ENCODE measurements around the gene ZDHHC18. TPM values are rescaled to one million over a fixed set of nuclear protein-coding genes. Genes with fewer than 3 reads are reported as not detected.

Gene ZDHHC18
- total and polyA plus RNA-seq, 2 donors (not counting 1 experiment from before 2014, with no cell fraction given), result 6.3 to 16.9 TPM

- H2AFZ ChIP-seq (ENCODE audit: low read length), result no peak overlapping the region
- H3K9me3 ChIP-seq (ENCODE audit: control insufficient read depth, insufficient read depth, low read depth, low read length), result no peaks in the 10 kb centered on the region
- no peak for DNase-seq (ENCODE audit: low read depth in 2 of 2)
- no peaks in the 10 kb centered on the region for H3K4me1 ChIP-seq (ENCODE audit: control insufficient read depth, extremely low read depth, insufficient read depth, low read length)
- no peak overlapping the region for H3K27ac ChIP-seq (ENCODE audit: insufficient read depth, low read length)
- no peak overlapping the region for H3K9ac ChIP-seq (ENCODE audit: insufficient read depth, low read length)
- H4K20me1 ChIP-seq (ENCODE audit: control insufficient read depth, extremely low read depth, insufficient read depth, low read length), result no peaks in the 10 kb centered on the region
- H3K36me3 ChIP-seq (ENCODE audit: control insufficient read depth, insufficient read depth, low read length), result peaks cover 21% of the 10 kb centered on the region
- no peaks in the 10 kb centered on the region for H3K79me2 ChIP-seq (ENCODE audit: control insufficient read depth, insufficient read depth, low read length)
- no peak overlapping the region for H3K4me2 ChIP-seq (ENCODE audit: extremely low read depth, insufficient read depth, low read length)
- no peak for TF ChIP-seq EZH2 (IDR thresholded peaks at IDR 0.05; ENCODE audit: low read length, missing control alignments)
- no peak for TF ChIP-seq CTCF (conservative IDR thresholded peaks at IDR 0.05 in 1 of 2, IDR thresholded peaks at IDR 0.05 in 1 of 2; ENCODE audit: low read depth in 1 of 2, low read length in 2 of 2)
- no peaks in the 10 kb centered on the region for H3K27me3 ChIP-seq (ENCODE audit: control insufficient read depth, insufficient read depth, low read length)
- H3K4me3 ChIP-seq (replicated peaks in 1 of 4; ENCODE audit: control extremely low read depth in 1 of 4, insufficient read depth in 1 of 4, low read depth in 3 of 4, low read length in 4 of 4), result no peak overlapping the region
These were observed 56.4 kb downstream of the ZDHHC18 start for GRCh38 chr1:26882696-26883463.

DNA sequence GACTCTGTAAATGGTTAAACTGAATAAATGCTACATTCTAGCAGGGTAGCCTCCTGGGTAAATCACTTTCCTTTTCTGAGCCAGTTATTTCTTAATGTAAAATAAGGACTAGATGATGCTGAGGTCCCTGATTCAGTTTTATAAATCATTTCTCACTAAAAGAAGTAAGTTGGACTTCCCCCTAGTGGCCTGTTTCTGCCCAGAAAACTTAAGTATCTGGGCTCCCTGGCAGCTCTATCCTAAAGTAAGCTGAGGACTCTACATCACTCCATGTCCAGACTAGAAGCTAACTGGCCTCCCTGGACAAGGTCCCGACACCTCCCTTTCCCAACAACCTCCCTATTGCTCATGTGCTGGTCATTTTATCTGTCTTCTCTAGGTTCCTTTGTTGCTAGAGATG, 60.6 kb downstream of the ZDHHC18 start:
- peaks cover 17% of the 10 kb centered on the region for H3K36me3 ChIP-seq (ENCODE audit: control insufficient read depth, insufficient read depth, low read length)
- H3K4me2 ChIP-seq (ENCODE audit: extremely low read depth, insufficient read depth, low read length), result no peak overlapping the region
- H3K79me2 ChIP-seq (ENCODE audit: control insufficient read depth, insufficient read depth, low read length), result peaks cover 18% of the 10 kb centered on the region
- H3K9ac ChIP-seq (ENCODE audit: insufficient read depth, low read length), result no peak overlapping the region
- DNase-seq (ENCODE audit: low read depth in 2 of 2), result peak; percentile 43 to 51
- no peaks in the 10 kb centered on the region for H3K9me3 ChIP-seq (ENCODE audit: control insufficient read depth, insufficient read depth, low read depth, low read length)
- TF ChIP-seq CTCF (conservative IDR thresholded peaks at IDR 0.05 in 1 of 2, IDR thresholded peaks at IDR 0.05 in 1 of 2; ENCODE audit: low read depth in 1 of 2, low read length in 2 of 2), result peak; percentile 44 to 54
- TF ChIP-seq EZH2 (IDR thresholded peaks at IDR 0.05; ENCODE audit: low read length, missing control alignments), result no peak
- no peak overlapping the region for H3K4me3 ChIP-seq (replicated peaks in 1 of 4; ENCODE audit: control extremely low read depth in 1 of 4, insufficient read depth in 1 of 4, low read depth in 3 of 4, low read length in 4 of 4)
- peaks cover 10% of the 10 kb centered on the region for H3K4me1 ChIP-seq (ENCODE audit: control insufficient read depth, extremely low read depth, insufficient read depth, low read length)
- H3K27me3 ChIP-seq (ENCODE audit: control insufficient read depth, insufficient read depth, low read length), result no peaks in the 10 kb centered on the region
- H4K20me1 ChIP-seq (ENCODE audit: control insufficient read depth, extremely low read depth, insufficient read depth, low read length), result no peaks in the 10 kb centered on the region
- H2AFZ ChIP-seq (ENCODE audit: low read length), result no peak overlapping the region
- no peak overlapping the region for H3K27ac ChIP-seq (ENCODE audit: insufficient read depth, low read length)

DNA sequence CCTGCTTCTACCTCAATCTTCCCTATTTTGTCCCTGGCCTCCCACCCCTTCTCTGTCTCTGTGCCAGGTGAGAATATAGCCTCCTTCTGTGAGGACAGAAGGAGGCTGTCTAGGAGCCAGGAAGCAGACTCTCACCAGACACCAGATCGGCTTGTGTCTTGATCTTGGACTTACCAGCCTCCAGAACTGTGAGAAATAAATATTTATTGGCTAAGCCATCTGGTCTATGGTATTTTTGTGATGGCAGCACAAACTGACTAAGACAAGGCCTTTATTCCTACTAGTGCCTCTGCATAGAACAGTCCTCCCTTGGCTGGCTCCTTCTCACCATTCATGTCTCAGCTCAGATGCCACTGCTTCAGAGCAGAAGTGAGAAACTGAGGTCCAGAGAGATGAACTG, 61.7 kb downstream of the ZDHHC18 start:
- Histone ChIP-seq H4K20me1 (ENCODE audit: control insufficient read depth, extremely low read depth, insufficient read depth, low read length) (no peaks in the 10 kb centered on the region), H3K4me3 (replicated peaks in 1 of 4; ENCODE audit: control extremely low read depth in 1 of 4, insufficient read depth in 1 of 4, low read depth in 3 of 4, low read length in 4 of 4) (no peak overlapping the region), H3K4me2 (ENCODE audit: extremely low read depth, insufficient read depth, low read length) (no peak overlapping the region), H3K36me3 (ENCODE audit: control insufficient read depth, insufficient read depth, low read length) (peaks cover 17% of the 10 kb centered on the region), H3K4me1 (ENCODE audit: control insufficient read depth, extremely low read depth, insufficient read depth, low read length) (peaks cover 10% of the 10 kb centered on the region), H3K79me2 (ENCODE audit: control insufficient read depth, insufficient read depth, low read length) (peaks cover 18% of the 10 kb centered on the region), H3K9me3 (ENCODE audit: control insufficient read depth, insufficient read depth, low read depth, low read length) (no peaks in the 10 kb centered on the region), H2AFZ (ENCODE audit: low read length) (no peak overlapping the region), H3K27ac (ENCODE audit: insufficient read depth, low read length) (no peak overlapping the region), H3K9ac (ENCODE audit: insufficient read depth, low read length) (no peak overlapping the region), H3K27me3 (ENCODE audit: control insufficient read depth, insufficient read depth, low read length) (no peaks in the 10 kb centered on the region)
- no peak for DNase-seq (ENCODE audit: low read depth in 2 of 2)
- TF ChIP-seq CTCF (conservative IDR thresholded peaks at IDR 0.05 in 1 of 2, IDR thresholded peaks at IDR 0.05 in 1 of 2; ENCODE audit: low read depth in 1 of 2, low read length in 2 of 2) (no peak), EZH2 (IDR thresholded peaks at IDR 0.05; ENCODE audit: low read length, missing control alignments) (no peak)
